GM23338 (cell line): ENCODE measurements around the gene NTM. TPM values are rescaled to one million over a fixed set of nuclear protein-coding genes. Genes with fewer than 3 reads are reported as not detected.

ENCODE experiments used
- ATAC-seq: fragments of 200-7000 bp; cut with Tn5 transposase; 3 replicates; pipeline ENCODE4 v1.9.1; 2020
- DNase-seq: peaks from one replicate; pipeline ENCODE4 v3.0.0-alpha.2; 2015; ENCODE audit warnings: low spot score
- H2AFZ ChIP-seq: fragments of 200-600 bp; sonication (generic); 2 replicates; pipeline ENCODE4 v1.8.0; 2016; ENCODE audit warnings: antibody characterized with exemption, mild to moderate bottlenecking, moderate library complexity
- H3F3A ChIP-seq: fragments of 200-600 bp; sonication (generic); replicated peaks from 2 replicates; pipeline ENCODE4 v1.8.0; 2017; ENCODE audit warnings: antibody characterized with exemption, mixed run types, low read depth
- H3K27ac ChIP-seq: fragments of 200-600 bp; sonication (generic); 2 replicates; pipeline ENCODE4 v1.6.1; 2016; ENCODE audit warnings: low read depth
- H3K27me3 ChIP-seq: fragments of 200-600 bp; sonication (generic); 2 replicates; pipeline ENCODE4 v1.8.0; 2016; ENCODE audit warnings: mild to moderate bottlenecking, mixed run types, moderate library complexity; ENCODE audit not compliant: insufficient read depth
- H3K36me3 ChIP-seq: fragments of 200-600 bp; sonication (generic); 2 replicates; pipeline ENCODE4 v1.8.0; 2016; ENCODE audit warnings: mild to moderate bottlenecking; ENCODE audit not compliant: insufficient read depth
- H3K4me1 ChIP-seq: fragments of 200-600 bp; sonication (generic); 2 replicates; pipeline ENCODE4 v1.8.0; 2016; ENCODE audit warnings: mild to moderate bottlenecking, moderate library complexity; ENCODE audit not compliant: insufficient read depth
- H3K4me2 ChIP-seq: fragments of 200-600 bp; sonication (generic); 2 replicates; pipeline ENCODE4 v1.7.1; 2017; ENCODE audit warnings: mixed run types
- H3K4me3 ChIP-seq: fragments of 200-600 bp; sonication (generic); 2 replicates; pipeline ENCODE4 v1.6.1; 2016; ENCODE audit warnings: mixed run types
- H3K79me2 ChIP-seq: fragments of 200-600 bp; sonication (generic); replicated peaks from 2 replicates; pipeline ENCODE4 v1.8.0; 2017; ENCODE audit warnings: mild to moderate bottlenecking; ENCODE audit not compliant: insufficient read depth
- H3K9me2 ChIP-seq: fragments of 200-600 bp; sonication (generic); 2 replicates; pipeline ENCODE4 v1.8.0; 2017; ENCODE audit not compliant: insufficient read depth
- H4K20me1 ChIP-seq: fragments of 200-600 bp; sonication (generic); replicated peaks from 2 replicates; pipeline ENCODE4 v1.8.0; 2017; ENCODE audit warnings: mild to moderate bottlenecking; ENCODE audit not compliant: insufficient read depth
- H3K27ac Mint-ChIP-seq: 2 replicates; pipeline ENCODE4 v1.8.0; 2020; ENCODE audit warnings: inconsistent platforms, mild to moderate bottlenecking, moderate library complexity, mixed read lengths
- H3K27me3 Mint-ChIP-seq: 3 replicates; pipeline ENCODE4 v1.8.0; 2022; ENCODE audit warnings: low read depth, mild to moderate bottlenecking, moderate library complexity, mixed read lengths, inconsistent platforms; ENCODE audit not compliant: insufficient read depth, poor library complexity
- H3K36me3 Mint-ChIP-seq: 3 replicates; pipeline ENCODE4 v1.8.0; 2021; ENCODE audit warnings: low read depth, mild to moderate bottlenecking, inconsistent platforms, moderate library complexity, mixed read lengths
- H3K4me1 Mint-ChIP-seq: 3 replicates; pipeline ENCODE4 v1.8.0; 2020; ENCODE audit warnings: mild to moderate bottlenecking, inconsistent platforms, mixed read lengths
- H3K4me3 Mint-ChIP-seq: 3 replicates; pipeline ENCODE4 v1.8.0; 2021; ENCODE audit warnings: moderate library complexity, mild to moderate bottlenecking, inconsistent platforms, mixed read lengths
- H3K9me3 Mint-ChIP-seq: 3 replicates; pipeline ENCODE4 v1.8.0; 2020; ENCODE audit warnings: moderate library complexity, mild to moderate bottlenecking, inconsistent platforms, mixed read lengths
- CREB1 ChIP-seq: fragments of 250-450 bp; sonication (Bioruptor Pico); IDR thresholded peaks from 2 replicates; pipeline ENCODE4 v1.5.0; 2020; ENCODE audit warnings: low read depth, mild to moderate bottlenecking, moderate library complexity
- EZH2 ChIP-seq: fragments of 200-600 bp; sonication (generic); IDR thresholded peaks from one replicate; pipeline ENCODE4 v1.8.0; 2017; ENCODE audit warnings: antibody characterized with exemption, mild to moderate bottlenecking, low read depth; ENCODE audit not compliant: unreplicated experiment
- EZH2phosphoT487 ChIP-seq: fragments of 200-600 bp; sonication (generic); IDR thresholded peaks from one replicate; pipeline ENCODE4 v1.8.1; 2018; ENCODE audit warnings: antibody characterized with exemption; ENCODE audit not compliant: unreplicated experiment
- JUNB ChIP-seq: IDR thresholded peaks from one replicate; pipeline ENCODE4 v1.6.1; 2016; ENCODE audit warnings: antibody characterized with exemption; ENCODE audit not compliant: unreplicated experiment
- NANOG ChIP-seq: IDR thresholded peaks from 2 replicates; pipeline ENCODE4 v1.6.1; 2016; ENCODE audit warnings: antibody characterized with exemption, borderline replicate concordance
- POLR2AphosphoS5 ChIP-seq: IDR thresholded peaks from 2 replicates; pipeline ENCODE4 v1.6.1; 2016; ENCODE audit warnings: antibody characterized with exemption, low read depth
- STAT1 ChIP-seq: IDR thresholded peaks from one replicate; pipeline ENCODE4 v1.6.1; 2016; ENCODE audit warnings: antibody characterized with exemption; ENCODE audit not compliant: unreplicated experiment
- ZNF462 ChIP-seq: fragments of 250-450 bp; sonication (Bioruptor Pico); IDR thresholded peaks from 2 replicates; pipeline ENCODE4 v1.5.0; 2020; ENCODE audit warnings: mild to moderate bottlenecking, moderate library complexity
- polyA plus RNA-seq: library from polyadenylated mRNA; unstranded; fragments of >200 nt; fragmentation: Nextera tagmentation; extraction: Ambion mirVana; gene quantifications from 2 replicates; pipeline ENCODE4 v1.2.1, GENCODE V29; 2016
- total RNA-seq: library from RNA; depleted of rRNA; stranded (reverse); fragments of >200 nt; shearing (Covaris generic); gene quantifications from 2 replicates; pipeline ENCODE4 v1.2.3, GENCODE V29; 2014
- TF ChIP-seq, protein P1 (sequence below), 2 experiments: fragments of 200-600 bp in 1 of 2; sonication (generic) in 1 of 2; conservative IDR thresholded peaks; 2 replicates each; pipeline versions ENCODE4 v1.5.1 to v1.6.1; 2016 to 2017; ENCODE audit warnings: antibody characterized with exemption in 2 of 2, low read depth in 2 of 2, mild to moderate bottlenecking in 2 of 2, moderate library complexity in 1 of 2
- TF ChIP-seq, protein P2 (sequence below): IDR thresholded peaks from 2 replicates; pipeline ENCODE4 v1.6.1; 2016; ENCODE audit warnings: antibody characterized with exemption

The NTM gene
- total and polyA plus RNA-seq, 2 experiments from 2014 or later: 10.6 to 14.6 TPM

DNA sequence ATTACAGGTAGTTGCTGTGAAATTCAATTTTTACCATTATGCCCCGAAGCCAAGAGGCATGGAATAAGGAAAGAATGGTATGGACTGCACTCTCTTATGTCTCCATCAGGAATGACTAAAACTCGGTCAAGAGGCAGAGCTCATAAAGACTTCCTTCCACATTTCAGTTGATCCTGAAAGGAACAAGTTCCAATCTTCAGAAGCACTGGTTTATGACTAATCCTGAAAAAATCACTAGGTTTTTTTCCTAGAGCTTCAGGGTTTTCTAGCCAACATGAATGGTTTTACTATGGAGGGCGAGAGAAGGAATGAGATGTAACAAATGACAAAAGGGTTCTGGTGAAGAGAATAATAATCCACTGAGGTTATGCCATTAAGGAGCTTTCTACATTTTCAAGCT is 832.2 kb downstream of the NTM start:
- Histone ChIP-seq H3F3A (no peaks in the 10 kb centered on the region), H3K79me2 (no peaks in the 10 kb centered on the region), H3K4me2 (no peak overlapping the region), H3K27me3 (no peaks in the 10 kb centered on the region), H4K20me1 (no peaks in the 10 kb centered on the region), H3K36me3 (no peaks in the 10 kb centered on the region), H3K27ac (no peak overlapping the region), H3K9me2 (peaks cover 2% of the 10 kb centered on the region; the same call in 1 of the 2 replicates), H3K4me1 (no peaks in the 10 kb centered on the region), H3K4me3 (no peak overlapping the region), H2AFZ (no peak overlapping the region)
- H3K36me3 Mint-ChIP-seq: peaks cover 7% of the 10 kb centered on the region
- no peaks in the 10 kb centered on the region for H3K27me3 Mint-ChIP-seq
- H3K4me3 Mint-ChIP-seq: no peak overlapping the region
- ATAC-seq (no peak), DNase-seq (no peak)
- H3K27ac Mint-ChIP-seq: no peak overlapping the region
- H3K4me1 Mint-ChIP-seq: peaks cover 5% of the 10 kb centered on the region; the same call in 2 of the 3 replicates
- H3K9me3 Mint-ChIP-seq: peaks cover 16% of the 10 kb centered on the region
- TF ChIP-seq, protein P1, sequence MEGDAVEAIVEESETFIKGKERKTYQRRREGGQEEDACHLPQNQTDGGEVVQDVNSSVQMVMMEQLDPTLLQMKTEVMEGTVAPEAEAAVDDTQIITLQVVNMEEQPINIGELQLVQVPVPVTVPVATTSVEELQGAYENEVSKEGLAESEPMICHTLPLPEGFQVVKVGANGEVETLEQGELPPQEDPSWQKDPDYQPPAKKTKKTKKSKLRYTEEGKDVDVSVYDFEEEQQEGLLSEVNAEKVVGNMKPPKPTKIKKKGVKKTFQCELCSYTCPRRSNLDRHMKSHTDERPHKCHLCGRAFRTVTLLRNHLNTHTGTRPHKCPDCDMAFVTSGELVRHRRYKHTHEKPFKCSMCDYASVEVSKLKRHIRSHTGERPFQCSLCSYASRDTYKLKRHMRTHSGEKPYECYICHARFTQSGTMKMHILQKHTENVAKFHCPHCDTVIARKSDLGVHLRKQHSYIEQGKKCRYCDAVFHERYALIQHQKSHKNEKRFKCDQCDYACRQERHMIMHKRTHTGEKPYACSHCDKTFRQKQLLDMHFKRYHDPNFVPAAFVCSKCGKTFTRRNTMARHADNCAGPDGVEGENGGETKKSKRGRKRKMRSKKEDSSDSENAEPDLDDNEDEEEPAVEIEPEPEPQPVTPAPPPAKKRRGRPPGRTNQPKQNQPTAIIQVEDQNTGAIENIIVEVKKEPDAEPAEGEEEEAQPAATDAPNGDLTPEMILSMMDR (conservative IDR thresholded peaks at IDR 0.05; ENCODE audit: low read depth in 2 of 2): no peak
- TF ChIP-seq EZH2 (no peak), NANOG (no peak), POLR2AphosphoS5 (no peak), ZNF462 (CRISPR knock-in tag) (no peak), EZH2phosphoT487 (no peak), CREB1 (CRISPR knock-in tag) (no peak), STAT1 (no peak), JUNB (no peak)
- TF ChIP-seq, protein P2, sequence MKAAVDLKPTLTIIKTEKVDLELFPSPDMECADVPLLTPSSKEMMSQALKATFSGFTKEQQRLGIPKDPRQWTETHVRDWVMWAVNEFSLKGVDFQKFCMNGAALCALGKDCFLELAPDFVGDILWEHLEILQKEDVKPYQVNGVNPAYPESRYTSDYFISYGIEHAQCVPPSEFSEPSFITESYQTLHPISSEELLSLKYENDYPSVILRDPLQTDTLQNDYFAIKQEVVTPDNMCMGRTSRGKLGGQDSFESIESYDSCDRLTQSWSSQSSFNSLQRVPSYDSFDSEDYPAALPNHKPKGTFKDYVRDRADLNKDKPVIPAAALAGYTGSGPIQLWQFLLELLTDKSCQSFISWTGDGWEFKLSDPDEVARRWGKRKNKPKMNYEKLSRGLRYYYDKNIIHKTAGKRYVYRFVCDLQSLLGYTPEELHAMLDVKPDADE: no peak
